Calu3 (cell line): Measurements from ENCODE around the gene DSCAM. TPM values are rescaled to one million over a fixed set of nuclear protein-coding genes. Genes with fewer than 3 reads are reported as not detected.

Experiments used
- BruUV-seq: library from RNA; stranded (reverse); fragments of 400-500 nt; replicated peaks from 2 replicates; lab custom pipeline; 2021; lab: Mats Ljungman, UMichigan
- CTCF ChIA-PET: fragments of 300-600 bp; sonication (Branson Sonifier 250); formaldehyde crosslinking; loops from one replicate; lab custom pipeline; 2022; ENCODE audit warnings: antibody characterized with exemption; lab: Charles Lee
- DNase-seq: peaks from one replicate; pipeline ENCODE4 v3.0.0; 2022
- H3K27ac Mint-ChIP-seq: one replicate; pipeline ENCODE4 v1.8.0; 2022; ENCODE audit warnings: mixed read lengths; ENCODE audit not compliant: unreplicated experiment
- H3K27me3 Mint-ChIP-seq: one replicate; pipeline ENCODE4 v1.8.0; 2022; ENCODE audit warnings: mixed read lengths; ENCODE audit not compliant: unreplicated experiment
- H3K36me3 Mint-ChIP-seq: one replicate; pipeline ENCODE4 v1.8.0; 2022; ENCODE audit warnings: mild to moderate bottlenecking, moderate library complexity, mixed read lengths; ENCODE audit not compliant: insufficient read depth, unreplicated experiment
- H3K4me1 Mint-ChIP-seq: one replicate; pipeline ENCODE4 v1.8.0; 2022; ENCODE audit warnings: mild to moderate bottlenecking, low read depth, mixed read lengths; ENCODE audit not compliant: unreplicated experiment
- H3K4me3 Mint-ChIP-seq: one replicate; pipeline ENCODE4 v1.8.0; 2022; ENCODE audit warnings: mild to moderate bottlenecking, low read depth, moderate library complexity, mixed read lengths; ENCODE audit not compliant: unreplicated experiment
- H3K9me3 Mint-ChIP-seq: one replicate; pipeline ENCODE4 v1.8.0; 2022; ENCODE audit warnings: low read depth, mixed read lengths; ENCODE audit not compliant: unreplicated experiment
- CTCF ChIP-seq: fragments of 200-600 bp; IDR thresholded peaks from one replicate; pipeline ENCODE4 v1.8.0; 2022; ENCODE audit warnings: antibody characterized with exemption; ENCODE audit not compliant: unreplicated experiment
- intact Hi-C: fragments of 100-400 bp; cut with micrococcal nuclease; formaldehyde crosslinking; loops from one replicate; pipeline ENCODE4 v1.10.0; 2022; ENCODE audit not compliant: unreplicated experiment
- total RNA-seq: library from RNA; stranded (reverse); gene quantifications from 2 replicates; pipeline ENCODE4 v1.2.3, GENCODE V29; 2022

Gene DSCAM
- total RNA-seq, 1 experiment from 2014 or later, result not detected

- BruUV-seq, result no TSS peak
- intact Hi-C loops, result no loop called here
- H3K36me3 Mint-ChIP-seq, result no peaks in the 10 kb centered on the region
These were observed 76.4 kb downstream of the DSCAM start for GRCh38 chr21:40770435-40771055.

GRCh38 chr21:40769231-40769630 lies 77.7 kb downstream of the DSCAM start:
- no TSS peak for BruUV-seq

More at GRCh38 chr21:40770435-40771055, 76.4 kb downstream of the DSCAM start:
- no peak overlapping the region for H3K4me3 Mint-ChIP-seq
- no peak for TF ChIP-seq CTCF
- H3K4me1 Mint-ChIP-seq, result no peaks in the 10 kb centered on the region
- H3K27ac Mint-ChIP-seq, result no peak overlapping the region
- no peaks in the 10 kb centered on the region for H3K27me3 Mint-ChIP-seq
- CTCF ChIA-PET, result interaction anchor here (0.7 kb wide), 1 partner anchor 1439 kb away, joined by 3 read pairs; no protein-coding TSS in a partner anchor
- peaks cover 19% of the 10 kb centered on the region for H3K9me3 Mint-ChIP-seq
- DNase-seq, result no peak

GRCh38 chr21:40768056-40768455 lies 78.9 kb downstream of the DSCAM start:
- CTCF ChIA-PET, result no interaction called here
- H3K4me3 Mint-ChIP-seq, result no peak overlapping the region
- DNase-seq, result no peak
- H3K27me3 Mint-ChIP-seq, result no peaks in the 10 kb centered on the region
- no peaks in the 10 kb centered on the region for H3K4me1 Mint-ChIP-seq
- H3K27ac Mint-ChIP-seq, result no peak overlapping the region
- no peaks in the 10 kb centered on the region for H3K36me3 Mint-ChIP-seq
- H3K9me3 Mint-ChIP-seq, result peaks cover 16% of the 10 kb centered on the region
- intact Hi-C loops, result no loop called here
- no peak for TF ChIP-seq CTCF
- BruUV-seq, result no TSS peak

More at GRCh38 chr21:40769231-40769630, 77.7 kb downstream of the DSCAM start:
- H3K4me1 Mint-ChIP-seq, result no peaks in the 10 kb centered on the region
- CTCF ChIA-PET, result no interaction called here
- TF ChIP-seq CTCF, result no peak
- peaks cover 19% of the 10 kb centered on the region for H3K9me3 Mint-ChIP-seq
- no peaks in the 10 kb centered on the region for H3K36me3 Mint-ChIP-seq
- no peaks in the 10 kb centered on the region for H3K27me3 Mint-ChIP-seq
- intact Hi-C loops, result no loop called here
- H3K27ac Mint-ChIP-seq, result no peak overlapping the region
- no peak for DNase-seq
- no peak overlapping the region for H3K4me3 Mint-ChIP-seq

GRCh38 chr21:40766381-40766780 lies 80.6 kb downstream of the DSCAM start:
- H3K27me3 Mint-ChIP-seq, result no peaks in the 10 kb centered on the region
- no peaks in the 10 kb centered on the region for H3K36me3 Mint-ChIP-seq
- no peak overlapping the region for H3K4me3 Mint-ChIP-seq
- intact Hi-C loops, result no loop called here
- no peak for TF ChIP-seq CTCF
- no TSS peak for BruUV-seq
- no peak for DNase-seq
- H3K9me3 Mint-ChIP-seq, result peaks cover 14% of the 10 kb centered on the region
- H3K27ac Mint-ChIP-seq, result no peak overlapping the region
- no peaks in the 10 kb centered on the region for H3K4me1 Mint-ChIP-seq
- CTCF ChIA-PET, result no interaction called here
